Stomach (tissue), 8 donors: ENCODE data around the gene TRIM46. TPM values are rescaled to one million over a fixed set of nuclear protein-coding genes. Genes with fewer than 3 reads are reported as not detected.

Source experiments
- polyA plus RNA-seq, 3 donors: library from polyadenylated mRNA; stranded (reverse); fragments of 200-250 nt; gene quantifications; one replicate each; pipeline ENCODE4 v1.2.3, GENCODE V29; 2013
- small RNA-seq, 4 donors: library from RNA; depleted of rRNA; stranded (forward); fragments of <200 nt; gene quantifications; one replicate each; pipeline ENCODE3, GENCODE V24; 2016
- total RNA-seq, 5 donors: library from RNA; depleted of rRNA; stranded (reverse); fragments of >200 nt; gene quantifications; one replicate each; pipeline versions ENCODE4 v1.1.0 to v1.2.3, GENCODE V29; 2014 to 2016
- donor health status: healthy with polysubstance abuse.
- donor health status: Bipolar disorder and iron deficiency.
- donor health status: healthy.

The TRIM46 gene
- total and polyA plus RNA-seq, 8 donors, result 0.58 to 16.9 (median 0.71) TPM; not detected in 2

Small RNAs within 50 kb of the gene (small RNA-seq; reads per million reads assigned to genes)
- 0 reads per million in 4 donors for gene HMGN2P18

Other genes starting within 250 kb of the TRIM46 start
- gene PMVK, start 237.1 kb upstream of the TRIM46 start, total RNA-seq, result 10 to 100 TPM; 10.1 to 47.3 (median 36.8) TPM
- 10 to 100 TPM; 37.4 to 57.1 (median 45.2) TPM for gene PMVK, start 237.1 kb upstream of the TRIM46 start, polyA plus RNA-seq
- 100 to 1,000 TPM in 1 of 5 donors, 10 to 100 TPM in 4; 66.5 to 123 (median 81.1) TPM for gene PBXIP1, start 217.8 kb upstream of the TRIM46 start, total RNA-seq
- gene PBXIP1, start 217.8 kb upstream of the TRIM46 start, polyA plus RNA-seq, result 10 to 100 TPM; 19.7 to 59.0 (median 33.4) TPM
- gene PYGO2, start 212.1 kb upstream of the TRIM46 start, total RNA-seq, result 10 to 100 TPM in 4 of 5 donors, 1 to 10 TPM in 1; 8.1 to 75.3 (median 36.2) TPM
- gene PYGO2, start 212.1 kb upstream of the TRIM46 start, polyA plus RNA-seq, result 10 to 100 TPM; 12.2 to 19.8 (median 16.1) TPM
- 10 to 100 TPM; 23.2 to 81.1 (median 59.6) TPM for gene SHC1, start 203.1 kb upstream of the TRIM46 start, total RNA-seq
- 10 to 100 TPM; 43.7 to 58.8 (median 56.1) TPM for gene SHC1, start 203.1 kb upstream of the TRIM46 start, polyA plus RNA-seq
- gene CKS1B, start 199.2 kb upstream of the TRIM46 start, total RNA-seq, result 10 to 100 TPM in 2 of 5 donors, 1 to 10 TPM in 3; 4.7 to 36.1 (median 5.2) TPM
- gene CKS1B, start 199.2 kb upstream of the TRIM46 start, polyA plus RNA-seq, result 10 to 100 TPM; 40.9 to 73.3 (median 63.9) TPM
- gene FLAD1, start 190.5 kb upstream of the TRIM46 start, total RNA-seq, result 10 to 100 TPM; 14.1 to 76.5 (median 54.8) TPM
- gene FLAD1, start 190.5 kb upstream of the TRIM46 start, polyA plus RNA-seq, result 10 to 100 TPM; 31.4 to 43.8 (median 40.4) TPM
- 10 to 100 TPM in 1 of 5 donors, 1 to 10 TPM in 1, not detected in 3; 1.1 to 11.6 TPM for gene LENEP, start 180.3 kb upstream of the TRIM46 start, total RNA-seq
- not detected for gene LENEP, start 180.3 kb upstream of the TRIM46 start, polyA plus RNA-seq
- 100 to 1,000 TPM in 1 of 5 donors, 10 to 100 TPM in 4; 32.3 to 134 (median 53.9) TPM for gene ZBTB7B, start 171.0 kb upstream of the TRIM46 start, total RNA-seq
- 10 to 100 TPM; 29.6 to 39.5 (median 35.6) TPM for gene ZBTB7B, start 171.0 kb upstream of the TRIM46 start, polyA plus RNA-seq
- 100 to 1,000 TPM in 1 of 5 donors, not detected in 4; 158 TPM for gene DCST2, start 140.1 kb upstream of the TRIM46 start, total RNA-seq
- 1 to 10 TPM; 1.6 to 6.6 (median 6.1) TPM for gene DCST2, start 140.1 kb upstream of the TRIM46 start, polyA plus RNA-seq
- gene DCST1, start 140.0 kb upstream of the TRIM46 start, total RNA-seq, result under 1 TPM in 2 of 5 donors, not detected in 3; 0.18 to 0.89 TPM
- gene DCST1, start 140.0 kb upstream of the TRIM46 start, polyA plus RNA-seq, result under 1 TPM in 1 of 3 donors, not detected in 2; 0.13 TPM
- gene ADAM15, start 122.5 kb upstream of the TRIM46 start, total RNA-seq, result 100 to 1,000 TPM in 4 of 5 donors, 10 to 100 TPM in 1; 56.2 to 335 (median 126) TPM
- 100 to 1,000 TPM; 149 to 267 (median 159) TPM for gene ADAM15, start 122.5 kb upstream of the TRIM46 start, polyA plus RNA-seq
- 1 to 10 TPM in 3 of 5 donors, not detected in 2; 3.5 to 9.9 (median 5.8) TPM for gene EFNA4, start 110.1 kb upstream of the TRIM46 start, total RNA-seq
- 10 to 100 TPM in 1 of 3 donors, 1 to 10 TPM in 2; 4.3 to 13.2 (median 6.7) TPM for gene EFNA4, start 110.1 kb upstream of the TRIM46 start, polyA plus RNA-seq
- gene EFNA3, start 95.0 kb upstream of the TRIM46 start, total RNA-seq, result not detected
- 1 to 10 TPM in 2 of 3 donors, under 1 TPM in 1; 0.76 to 4.9 (median 1.5) TPM for gene EFNA3, start 95.0 kb upstream of the TRIM46 start, polyA plus RNA-seq
- 10 to 100 TPM; 12.2 to 75.3 (median 36.0) TPM for gene EFNA1, start 46.0 kb upstream of the TRIM46 start, total RNA-seq
- gene EFNA1, start 46.0 kb upstream of the TRIM46 start, polyA plus RNA-seq, result 10 to 100 TPM; 31.3 to 65.8 (median 47.7) TPM
- 100 to 1,000 TPM in 1 of 5 donors, 10 to 100 TPM in 3, 1 to 10 TPM in 1; 4.5 to 114 (median 22.5) TPM for gene SLC50A1, start 38.0 kb upstream of the TRIM46 start, total RNA-seq
- 10 to 100 TPM; 39.7 to 48.3 (median 40.2) TPM for gene SLC50A1, start 38.0 kb upstream of the TRIM46 start, polyA plus RNA-seq
- gene DPM3, start 33.3 kb upstream of the TRIM46 start, total RNA-seq, result 10 to 100 TPM in 4 of 5 donors, not detected in 1; 13.3 to 51.3 (median 38.3) TPM
- gene DPM3, start 33.3 kb upstream of the TRIM46 start, polyA plus RNA-seq, result 100 to 1,000 TPM; 192 to 301 (median 220) TPM
- 100 to 1,000 TPM in 3 of 5 donors, 10 to 100 TPM in 2; 60.8 to 238 (median 133) TPM for gene KRTCAP2, start 545 bp upstream of the TRIM46 start, total RNA-seq
- 100 to 1,000 TPM; 183 to 399 (median 242) TPM for gene KRTCAP2, start 545 bp upstream of the TRIM46 start, polyA plus RNA-seq
- 10 to 100 TPM; 11.0 to 65.9 (median 25.4) TPM for gene THBS3, start 34.0 kb downstream of the TRIM46 start, total RNA-seq
- 10 to 100 TPM; 11.0 to 27.9 (median 17.8) TPM for gene THBS3, start 34.0 kb downstream of the TRIM46 start, polyA plus RNA-seq
- 10 to 100 TPM in 4 of 5 donors, 1 to 10 TPM in 1; 1.2 to 54.9 (median 25.2) TPM for gene MTX1, start 34.8 kb downstream of the TRIM46 start, total RNA-seq
- gene MTX1, start 34.8 kb downstream of the TRIM46 start, polyA plus RNA-seq, result 10 to 100 TPM; 48.3 to 71.1 (median 58.2) TPM
- gene ENTREP3, start 81.6 kb downstream of the TRIM46 start, total RNA-seq, result 10 to 100 TPM in 4 of 5 donors, 1 to 10 TPM in 1; 2.8 to 77.9 (median 19.6) TPM
- 10 to 100 TPM in 2 of 3 donors, 1 to 10 TPM in 1; 9.7 to 20.5 (median 11.6) TPM for gene ENTREP3, start 81.6 kb downstream of the TRIM46 start, polyA plus RNA-seq
- 10 to 100 TPM in 4 of 5 donors, 1 to 10 TPM in 1; 7.0 to 32.6 (median 24.1) TPM for gene SCAMP3, start 88.5 kb downstream of the TRIM46 start, total RNA-seq
- gene SCAMP3, start 88.5 kb downstream of the TRIM46 start, polyA plus RNA-seq, result 10 to 100 TPM; 25.8 to 48.4 (median 45.4) TPM
- gene CLK2, start 99.7 kb downstream of the TRIM46 start, total RNA-seq, result 10 to 100 TPM; 29.7 to 77.6 (median 53.6) TPM
- 10 to 100 TPM; 16.0 to 46.4 (median 17.0) TPM for gene CLK2, start 99.7 kb downstream of the TRIM46 start, polyA plus RNA-seq
- 10 to 100 TPM in 1 of 5 donors, 1 to 10 TPM in 4; 1.1 to 13.6 (median 2.7) TPM for gene HCN3, start 103.6 kb downstream of the TRIM46 start, total RNA-seq
- 1 to 10 TPM in 2 of 3 donors, under 1 TPM in 1; 0.46 to 3.1 (median 1.1) TPM for gene HCN3, start 103.6 kb downstream of the TRIM46 start, polyA plus RNA-seq
- gene PKLR, start 127.6 kb downstream of the TRIM46 start, total RNA-seq, result 1 to 10 TPM in 1 of 5 donors, not detected in 4; 4.6 TPM
- gene PKLR, start 127.6 kb downstream of the TRIM46 start, polyA plus RNA-seq, result not detected
- gene FDPS, start 135.0 kb downstream of the TRIM46 start, total RNA-seq, result 100 to 1,000 TPM in 1 of 5 donors, 10 to 100 TPM in 4; 27.7 to 223 (median 72.4) TPM
- gene FDPS, start 135.0 kb downstream of the TRIM46 start, polyA plus RNA-seq, result 100 to 1,000 TPM; 149 to 229 (median 199) TPM
- 100 to 1,000 TPM in 1 of 5 donors, 10 to 100 TPM in 3, 1 to 10 TPM in 1; 9.5 to 164 (median 31.3) TPM for gene RUSC1, start 147.0 kb downstream of the TRIM46 start, total RNA-seq
- 10 to 100 TPM; 25.6 to 32.7 (median 31.4) TPM for gene RUSC1, start 147.0 kb downstream of the TRIM46 start, polyA plus RNA-seq